Subcutaneous abdominal adipose tissue (tissue), 5 donors: ENCODE measurements around the gene CELA2B.

Source experiments
- H3K27ac ChIP-seq: one replicate; pipeline ENCODE4 v1.7.0; 2013; ENCODE audit warnings: low read depth, mild to moderate bottlenecking, inconsistent platforms, low read length, moderate library complexity
- H3K27me3 ChIP-seq, 5 donors: one replicate each; pipeline ENCODE4 v1.7.0; 2013; ENCODE audit warnings: low read length in 5 of 5, inconsistent platforms in 1 of 5; ENCODE audit not compliant: control insufficient read depth in 5 of 5, insufficient read depth in 4 of 5
- H3K36me3 ChIP-seq, 5 donors: one replicate each; pipeline ENCODE4 v1.7.0; 2013; ENCODE audit warnings: low read length in 5 of 5; ENCODE audit not compliant: control insufficient read depth in 5 of 5, insufficient read depth in 5 of 5
- H3K4me1 ChIP-seq, 5 donors: one replicate each; pipeline ENCODE4 v1.7.0; 2013; ENCODE audit warnings: low read length in 5 of 5, mild to moderate bottlenecking in 3 of 5, moderate library complexity in 1 of 5; ENCODE audit not compliant: control insufficient read depth in 5 of 5, insufficient read depth in 5 of 5
- H3K4me3 ChIP-seq, 5 donors: one replicate each; pipeline ENCODE4 v1.7.0; 2013; ENCODE audit warnings: low read length in 5 of 5, low read depth in 1 of 5
- H3K9ac ChIP-seq, 5 donors: one replicate each; pipeline ENCODE4 v1.7.0; 2013; ENCODE audit warnings: low read length in 5 of 5, mild to moderate bottlenecking in 4 of 5, moderate library complexity in 3 of 5
- H3K9me3 ChIP-seq, 5 donors: one replicate each; pipeline ENCODE4 v1.7.0; 2013; ENCODE audit warnings: low read length in 5 of 5; ENCODE audit not compliant: control insufficient read depth in 5 of 5
- donor health status: healthy.
- donor health status: healthy.
- donor health status: healthy.
- donor health status: healthy.
- donor health status: healthy.

The CELA2B gene

GRCh38 chr1:15524283-15525049 is 48.6 kb downstream of the CELA2B start:
- Histone ChIP-seq H3K36me3 (no peaks in the 10 kb centered on the region), H3K4me1 (peaks cover 2 to 36% (median 29%) of the 10 kb centered on the region in 5 donors), H3K9me3 (no peaks in the 10 kb centered on the region), H3K27ac (peak overlapping the region; percentile 78), H3K27me3 (no peaks in the 10 kb centered on the region), H3K4me3 (peak overlapping the region in 4 of 5 donors; percentile 60 to 73 (median 66)), H3K9ac (peak overlapping the region in 4 of 5 donors; percentile 60 to 71 (median 64))

- Histone ChIP-seq H3K4me3 (peak overlapping the region; percentile 69 to 87 (median 71)), H3K36me3 (peaks cover 0 to 1% (median 0%) of the 10 kb centered on the region in 5 donors), H3K27ac (peak overlapping the region; percentile 89), H3K9ac (peak overlapping the region in 4 of 5 donors; percentile 35 to 72 (median 52)), H3K27me3 (no peaks in the 10 kb centered on the region), H3K4me1 (peaks cover 2 to 36% (median 29%) of the 10 kb centered on the region in 5 donors), H3K9me3 (no peaks in the 10 kb centered on the region)
These were observed 49.4 kb downstream of the CELA2B start for GRCh38 chr1:15525050-15526020.

GRCh38 chr1:15526021-15526489 is 50.2 kb downstream of the CELA2B start:
- Histone ChIP-seq H3K4me1 (peaks cover 2 to 36% (median 29%) of the 10 kb centered on the region in 5 donors), H3K9ac (peak overlapping the region in 1 of 5 donors; percentile 72), H3K36me3 (peaks cover 0 to 8% (median 3%) of the 10 kb centered on the region in 5 donors), H3K4me3 (peak overlapping the region; percentile 33 to 90 (median 84)), H3K27ac (peak overlapping the region; percentile 89), H3K27me3 (no peaks in the 10 kb centered on the region), H3K9me3 (no peaks in the 10 kb centered on the region)

GRCh38 chr1:15526490-15527339 is 50.8 kb downstream of the CELA2B start, which contains the start of gene DNAJC16:
Gene DNAJC16 (plus strand): TSS chr1:15526848. CDS start chr1:15529106, 2,258 bp downstream.
- peaks cover 0 to 9% (median 3%) of the 10 kb centered on the region in 5 donors for H3K36me3 ChIP-seq
- H3K9me3 ChIP-seq, result no peaks in the 10 kb centered on the region
- peak within 1 kb of the TSS; percentile 89 for H3K27ac ChIP-seq
- peak within 1 kb of the TSS; percentile 33 to 93 (median 92) for H3K9ac ChIP-seq
- no peaks in the 10 kb centered on the region for H3K27me3 ChIP-seq
- H3K4me1 ChIP-seq, result peaks cover 2 to 36% (median 29%) of the 10 kb centered on the region in 5 donors
- H3K4me3 ChIP-seq, result peak within 1 kb of the TSS; percentile 76 to 97 (median 87)

- no peaks in the 10 kb centered on the region for H3K27me3 ChIP-seq
- no peak overlapping the region for H3K9ac ChIP-seq
- peaks cover 0 to 16% (median 13%) of the 10 kb centered on the region in 5 donors for H3K4me1 ChIP-seq
- no peaks in the 10 kb centered on the region for H3K9me3 ChIP-seq
- no peak overlapping the region for H3K27ac ChIP-seq
- H3K4me3 ChIP-seq, result no peak overlapping the region
- peaks cover 7 to 21% (median 11%) of the 10 kb centered on the region in 5 donors for H3K36me3 ChIP-seq
These were observed 55.1 kb downstream of the CELA2B start for GRCh38 chr1:15531003-15531402.

GRCh38 chr1:15531682-15532081 is 55.8 kb downstream of the CELA2B start:
- Histone ChIP-seq H3K4me1 (peaks cover 0 to 12% (median 10%) of the 10 kb centered on the region in 5 donors), H3K9ac (no peak overlapping the region), H3K27ac (no peak overlapping the region), H3K27me3 (no peaks in the 10 kb centered on the region), H3K36me3 (peaks cover 10 to 26% (median 16%) of the 10 kb centered on the region in 5 donors), H3K9me3 (no peaks in the 10 kb centered on the region), H3K4me3 (no peak overlapping the region)

- H3K27ac ChIP-seq, result no peak overlapping the region
- H3K27me3 ChIP-seq, result no peaks in the 10 kb centered on the region
- H3K9ac ChIP-seq, result no peak overlapping the region
- no peaks in the 10 kb centered on the region for H3K9me3 ChIP-seq
- no peaks in the 10 kb centered on the region for H3K4me1 ChIP-seq
- peaks cover 32 to 73% (median 61%) of the 10 kb centered on the region in 5 donors for H3K36me3 ChIP-seq
- H3K4me3 ChIP-seq, result no peak overlapping the region
These were observed 62.9 kb downstream of the CELA2B start for GRCh38 chr1:15538771-15539170.

- Histone ChIP-seq H3K27ac (no peak overlapping the region), H3K4me1 (no peaks in the 10 kb centered on the region), H3K4me3 (no peak overlapping the region), H3K36me3 (peaks cover 35 to 85% (median 68%) of the 10 kb centered on the region in 5 donors), H3K9me3 (no peaks in the 10 kb centered on the region), H3K27me3 (no peaks in the 10 kb centered on the region), H3K9ac (no peak overlapping the region)
These were observed 64.3 kb downstream of the CELA2B start for GRCh38 chr1:15540186-15540585.
